NK-92 (cell line): ENCODE results near the gene ITPKB.
"Not testable (repeated sequence)": the region's sequence is repeated elsewhere in the genome, so short reads cannot be mapped to it uniquely, and the experiment has no call there.

Source experiments
- DNase-seq: peaks from one replicate; lab custom pipeline; 2025; ENCODE audit not compliant: unreplicated experiment; lab: John Stamatoyannopoulos, UW

ITPKB gene

GRCh38 chr1:226761322-226761721 is 22.2 kb upstream of the ITPKB start:
- DNase-seq, result no peak

- DNase-seq, result no peak
Observed at GRCh38 chr1:226754793-226755533, 15.9 kb upstream of the ITPKB start.

GRCh38 chr1:226754097-226754496 is 15.0 kb upstream of the ITPKB start:
- no peak for DNase-seq

- no peak for DNase-seq
Observed at GRCh38 chr1:226751703-226752102, 12.6 kb upstream of the ITPKB start.

GRCh38 chr1:226751214-226751613 is 12.1 kb upstream of the ITPKB start:
- DNase-seq, result no peak

- DNase-seq, result no peak
Observed at GRCh38 chr1:226749467-226749866, 10.4 kb upstream of the ITPKB start.

GRCh38 chr1:226748306-226748705 is 9.2 kb upstream of the ITPKB start:
- no peak for DNase-seq

- DNase-seq, result not testable (repeated sequence)
Observed at GRCh38 chr1:226747519-226748263, 8.6 kb upstream of the ITPKB start.

- no peak for DNase-seq
Observed at GRCh38 chr1:226743259-226743658, 4.2 kb upstream of the ITPKB start.

- DNase-seq, result no peak
Observed at GRCh38 chr1:226741009-226741408, 1.9 kb upstream of the ITPKB start.

GRCh38 chr1:226739696-226740065 is 599 bp upstream of the ITPKB start:
- no peak for DNase-seq

- no peak for DNase-seq
Observed at GRCh38 chr1:226738421-226738994, 574 bp downstream of the ITPKB start.

GRCh38 chr1:226737819-226738420 is 1.2 kb downstream of the ITPKB start:
- no peak for DNase-seq

- no peak for DNase-seq
Observed at GRCh38 chr1:226736908-226737818, 1.9 kb downstream of the ITPKB start.

- no peak for DNase-seq
Observed at GRCh38 chr1:226736001-226736907, 2.8 kb downstream of the ITPKB start.

- DNase-seq, result no peak
Observed at GRCh38 chr1:226735576-226735975, 3.5 kb downstream of the ITPKB start.

GRCh38 chr1:226734611-226735153 is 4.4 kb downstream of the ITPKB start:
- no peak for DNase-seq

GRCh38 chr1:226733876-226734275 is 5.2 kb downstream of the ITPKB start:
- no peak for DNase-seq

GRCh38 chr1:226733304-226733703 is 5.8 kb downstream of the ITPKB start:
- DNase-seq, result no peak
